CD14-positive monocyte (primary cell): ENCODE results near the gene CHADL. TPM values are rescaled to one million over a fixed set of nuclear protein-coding genes. Genes with fewer than 3 reads are reported as not detected.
A peak's percentile ranks its signal among the peaks of the same experiment; 100 is the strongest.

Source experiments
- DNase-seq, 3 donors: peaks; one replicate each; pipeline ENCODE4 v3.0.0-alpha.2; 2011 to 2022
- H2AFZ ChIP-seq: 2 replicates; pipeline ENCODE4 v1.6.0; 2012; ENCODE audit warnings: mild to moderate bottlenecking, low read depth, low read length, inconsistent platforms; ENCODE audit not compliant: insufficient read depth, poor library complexity, severe bottlenecking
- H3K27ac ChIP-seq, 2 donors: 1 replicate in 1 of 2; 2 replicates in 1 of 2; pipeline ENCODE4 v1.5.1; 2012 to 2013; ENCODE audit warnings: low read length in 2 of 2, control low read depth in 1 of 2, inconsistent platforms in 1 of 2, low read depth in 1 of 2, mild to moderate bottlenecking in 1 of 2
- H3K27me3 ChIP-seq, 2 donors: one replicate each; pipeline versions ENCODE4 v1.6.0 to v1.6.1; 2011 to 2013; ENCODE audit warnings: low read length in 2 of 2; ENCODE audit not compliant: control insufficient read depth in 2 of 2, insufficient read depth in 2 of 2
- H3K36me3 ChIP-seq, 2 donors: replicated peaks in 1 of 2; 1 replicate in 1 of 2; 2 replicates in 1 of 2; pipeline versions ENCODE4 v1.5.1 to v1.6.1; 2012 to 2013; ENCODE audit warnings: low read length in 2 of 2, control low read depth in 1 of 2, inconsistent platforms in 1 of 2, mild to moderate bottlenecking in 1 of 2; ENCODE audit not compliant: insufficient read depth in 2 of 2, control insufficient read depth in 1 of 2
- H3K4me1 ChIP-seq, 2 donors: 1 replicate in 1 of 2; 2 replicates in 1 of 2; pipeline versions ENCODE4 v1.5.1 to v1.6.1; 2012 to 2013; ENCODE audit warnings: low read length in 2 of 2, control low read depth in 1 of 2, inconsistent platforms in 1 of 2, mild to moderate bottlenecking in 1 of 2, moderate library complexity in 1 of 2; ENCODE audit not compliant: insufficient read depth in 2 of 2, control insufficient read depth in 1 of 2
- H3K4me2 ChIP-seq: replicated peaks from 2 replicates; pipeline ENCODE3; 2012; ENCODE audit warnings: low read length, moderate library complexity, mild to moderate bottlenecking; ENCODE audit not compliant: poor library complexity, severe bottlenecking; ENCODE audit errors: extremely low read depth
- H3K4me3 ChIP-seq, 3 experiments: fragments of 200-600 bp in 1 of 3; sonication (generic) in 1 of 3; replicated peaks in 1 of 3; 1 replicate in 2 of 3; 2 replicates in 1 of 3; pipeline ENCODE4 v1.5.1; 2011 to 2013; ENCODE audit warnings: low read length in 3 of 3, mild to moderate bottlenecking in 3 of 3, control low read depth in 2 of 3, low read depth in 2 of 3, inconsistent platforms in 1 of 3, moderate library complexity in 1 of 3
- H3K79me2 ChIP-seq: 2 replicates; pipeline ENCODE4 v1.6.0; 2012; ENCODE audit warnings: mild to moderate bottlenecking, control low read depth, inconsistent platforms, low read length, moderate library complexity; ENCODE audit not compliant: insufficient read depth
- H3K9ac ChIP-seq: 2 replicates; pipeline ENCODE4 v1.6.0; 2017; ENCODE audit warnings: low read length, mild to moderate bottlenecking; ENCODE audit not compliant: insufficient read depth, poor library complexity, severe bottlenecking
- H3K9me3 ChIP-seq, 2 donors: replicated peaks in 1 of 2; 1 replicate in 1 of 2; 2 replicates in 1 of 2; pipeline versions ENCODE4 v1.5.1 to v1.6.1; 2012 to 2013; ENCODE audit warnings: low read length in 2 of 2, control low read depth in 1 of 2; ENCODE audit not compliant: control insufficient read depth in 1 of 2, insufficient read depth in 1 of 2
- H4K20me1 ChIP-seq: 2 replicates; pipeline ENCODE4 v1.6.0; 2012; ENCODE audit warnings: mild to moderate bottlenecking, low read length, control low read depth, moderate library complexity; ENCODE audit not compliant: insufficient read depth
- H3K27ac Mint-ChIP-seq, 7 donors: one replicate each; pipeline ENCODE4 v1.8.0; 2020; ENCODE audit warnings: mild to moderate bottlenecking in 7 of 7, mixed read lengths in 7 of 7, moderate library complexity in 6 of 7, inconsistent platforms in 2 of 7
- H3K27me3 Mint-ChIP-seq, 3 donors: one replicate each; pipeline ENCODE4 v1.8.0; 2021 to 2022; ENCODE audit warnings: low read depth in 3 of 3, mild to moderate bottlenecking in 3 of 3, mixed read lengths in 3 of 3, moderate library complexity in 3 of 3, inconsistent platforms in 1 of 3
- H3K36me3 Mint-ChIP-seq, 2 donors: one replicate each; pipeline ENCODE4 v1.8.0; 2020; ENCODE audit warnings: mixed read lengths in 2 of 2, inconsistent platforms in 1 of 2, mild to moderate bottlenecking in 1 of 2
- H3K4me1 Mint-ChIP-seq: one replicate; pipeline ENCODE4 v1.8.0; 2020; ENCODE audit warnings: mild to moderate bottlenecking, mixed read lengths
- H3K4me3 Mint-ChIP-seq, 2 donors: one replicate each; pipeline ENCODE4 v1.8.0; 2020; ENCODE audit warnings: mild to moderate bottlenecking in 2 of 2, mixed read lengths in 2 of 2, moderate library complexity in 1 of 2
- H3K9me3 Mint-ChIP-seq, 7 donors: one replicate each; pipeline ENCODE4 v1.8.0; 2020 to 2022; ENCODE audit warnings: mixed read lengths in 7 of 7, mild to moderate bottlenecking in 6 of 7, moderate library complexity in 6 of 7, inconsistent platforms in 2 of 7
- WGBS: methylation state at CpG from one replicate; pipeline ENCODE4 v1.1.5; 2013; ENCODE audit warnings: missing lambda C conversion rate; ENCODE audit not compliant: insufficient coverage; 5-methylcytosine and 5-hydroxymethylcytosine counted together
- intact Hi-C, 2 donors: fragments of 100-400 bp; cut with micrococcal nuclease; formaldehyde crosslinking; loops; one replicate each; pipeline versions ENCODE4 v1.15.0 to v1.15.1; 2023
- polyA plus RNA-seq, 3 donors: library from polyadenylated mRNA; depleted of rRNA in 1 of 3; unstranded in 2 of 3; stranded (reverse) in 1 of 3; fragments of 300-500 nt in 2 of 3; fragments of >200 nt in 1 of 3; fragmentation: Illumina TruSeq in 2 of 3; gene quantifications; 1 replicate in 2 of 3; 2 replicates in 1 of 3; pipeline ENCODE4 v1.2.3, GENCODE V29; 2012 to 2021
- TF ChIP-seq, protein P1 (sequence below): fragments of 200-600 bp; IDR thresholded peaks from one replicate; pipeline ENCODE4 v1.8.0; 2022; ENCODE audit warnings: antibody characterized with exemption, mild to moderate bottlenecking

Gene CHADL
- polyA plus RNA-seq, 3 donors, result 0.11 to 0.35 (median 0.27) TPM

DNA sequence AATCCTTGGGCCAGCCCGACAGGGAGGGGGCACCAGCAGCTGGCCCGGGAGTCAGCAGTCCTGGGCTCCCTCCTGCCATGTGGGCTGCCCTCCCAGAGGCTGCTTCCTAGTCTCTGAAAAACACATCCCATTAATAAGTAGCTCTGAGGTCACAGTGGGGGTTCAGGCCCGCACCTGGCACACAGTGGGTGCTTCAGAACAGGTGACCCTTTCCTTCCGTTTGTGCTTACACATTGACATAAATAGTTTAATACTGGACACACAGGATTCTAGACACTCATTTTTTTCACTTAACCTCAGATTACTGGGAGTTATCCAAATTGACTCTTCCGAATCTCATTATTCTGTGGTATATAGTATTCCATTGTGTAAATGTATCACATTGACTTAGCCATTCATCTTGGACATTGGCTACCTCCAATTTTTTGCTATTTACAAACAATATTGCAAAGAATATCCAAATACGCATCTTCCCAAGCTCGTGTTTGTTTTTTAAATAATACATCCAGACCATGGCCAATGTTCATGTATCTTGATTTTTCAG lies 474 bp upstream of the CHADL start:
- Histone ChIP-seq H3K9ac (no peak overlapping the region), H4K20me1 (no peaks in the 10 kb centered on the region), H3K4me2 (no peak overlapping the region), H3K4me1 (peaks cover 6 to 14% of the 10 kb centered on the region in 2 donors), H2AFZ (no peak overlapping the region), H3K27me3 (no peaks in the 10 kb centered on the region), H3K36me3 (peaks cover 14 to 27% of the 10 kb centered on the region in 2 donors), H3K9me3 (no peaks in the 10 kb centered on the region), H3K27ac (no peak overlapping the region), H3K4me3 (no peak overlapping the region), H3K79me2 (no peaks in the 10 kb centered on the region)
- no peak for DNase-seq
- intact Hi-C loops, result no loop called here
- peaks cover 3% of the 10 kb centered on the region for H3K4me1 Mint-ChIP-seq
- no peak overlapping the region for H3K4me3 Mint-ChIP-seq
- 100% methylated on average over 3 of the region's 7 CpGs for WGBS
- TF ChIP-seq, protein P1, sequence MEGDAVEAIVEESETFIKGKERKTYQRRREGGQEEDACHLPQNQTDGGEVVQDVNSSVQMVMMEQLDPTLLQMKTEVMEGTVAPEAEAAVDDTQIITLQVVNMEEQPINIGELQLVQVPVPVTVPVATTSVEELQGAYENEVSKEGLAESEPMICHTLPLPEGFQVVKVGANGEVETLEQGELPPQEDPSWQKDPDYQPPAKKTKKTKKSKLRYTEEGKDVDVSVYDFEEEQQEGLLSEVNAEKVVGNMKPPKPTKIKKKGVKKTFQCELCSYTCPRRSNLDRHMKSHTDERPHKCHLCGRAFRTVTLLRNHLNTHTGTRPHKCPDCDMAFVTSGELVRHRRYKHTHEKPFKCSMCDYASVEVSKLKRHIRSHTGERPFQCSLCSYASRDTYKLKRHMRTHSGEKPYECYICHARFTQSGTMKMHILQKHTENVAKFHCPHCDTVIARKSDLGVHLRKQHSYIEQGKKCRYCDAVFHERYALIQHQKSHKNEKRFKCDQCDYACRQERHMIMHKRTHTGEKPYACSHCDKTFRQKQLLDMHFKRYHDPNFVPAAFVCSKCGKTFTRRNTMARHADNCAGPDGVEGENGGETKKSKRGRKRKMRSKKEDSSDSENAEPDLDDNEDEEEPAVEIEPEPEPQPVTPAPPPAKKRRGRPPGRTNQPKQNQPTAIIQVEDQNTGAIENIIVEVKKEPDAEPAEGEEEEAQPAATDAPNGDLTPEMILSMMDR, result no peak
- H3K27me3 Mint-ChIP-seq, result peaks cover 0 to 10% (median 6%) of the 10 kb centered on the region in 3 donors
- peaks cover 0 to 3% (median 0%) of the 10 kb centered on the region in 7 donors for H3K9me3 Mint-ChIP-seq
- H3K27ac Mint-ChIP-seq, result no peak overlapping the region
- peaks cover 16 to 31% of the 10 kb centered on the region in 2 donors for H3K36me3 Mint-ChIP-seq

DNA sequence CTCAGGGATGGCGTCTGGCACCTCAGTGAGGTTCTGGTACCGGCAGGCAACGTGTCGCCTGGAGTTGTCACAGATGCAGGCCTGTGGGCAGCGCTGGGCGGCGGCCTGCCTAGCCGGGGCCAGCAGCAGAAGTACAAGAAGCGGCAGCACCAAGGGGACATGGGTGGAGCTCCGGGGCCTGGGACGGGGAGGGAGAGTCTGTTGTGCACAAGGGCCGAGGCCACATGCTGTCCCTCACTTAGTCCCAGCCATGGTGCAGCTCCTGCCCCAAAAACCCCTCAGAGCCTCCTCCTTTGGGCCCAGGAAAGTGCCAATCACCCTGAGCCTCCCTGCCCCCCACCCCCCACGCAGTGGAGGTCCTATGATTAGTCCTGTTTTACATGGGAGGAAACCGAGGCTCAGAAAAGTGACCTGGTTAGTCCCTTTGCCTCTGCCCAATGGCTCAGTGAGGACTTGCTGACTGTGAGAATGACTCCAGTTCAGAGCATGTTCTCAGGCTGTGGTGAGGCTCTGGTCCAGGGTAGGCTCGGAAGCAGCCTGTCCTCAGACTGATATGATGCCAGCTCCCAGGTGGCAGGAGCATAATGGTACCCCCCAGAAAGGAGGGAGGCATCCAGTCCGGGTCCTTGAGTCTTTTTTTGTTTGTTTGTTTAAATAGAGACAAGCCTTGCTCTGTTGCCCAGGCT lies 1.1 kb downstream of the CHADL start:
- WGBS, result 87% methylated on average over 14 of the region's 16 CpGs
- Mint-ChIP-seq H3K36me3 (peaks cover 3 to 15% of the 10 kb centered on the region in 2 donors), H3K4me3 (no peak overlapping the region), H3K9me3 (peaks cover 0 to 3% (median 0%) of the 10 kb centered on the region in 7 donors), H3K27ac (peak overlapping the region in 1 of 7 donors; percentile 40), H3K27me3 (peaks cover 0 to 10% (median 6%) of the 10 kb centered on the region in 3 donors), H3K4me1 (peaks cover 3% of the 10 kb centered on the region)
- peaks cover 0 to 10% of the 10 kb centered on the region in 2 donors for H3K36me3 ChIP-seq
- H3K4me2 ChIP-seq, result no peak overlapping the region
- H3K4me1 ChIP-seq, result peaks cover 6 to 14% of the 10 kb centered on the region in 2 donors
- H3K27me3 ChIP-seq, result no peaks in the 10 kb centered on the region
- H3K79me2 ChIP-seq, result no peaks in the 10 kb centered on the region
- no peak overlapping the region for H3K4me3 ChIP-seq
- no peak overlapping the region for H3K9ac ChIP-seq
- DNase-seq, result no peak
- TF ChIP-seq, protein P1, result no peak
- H2AFZ ChIP-seq, result no peak overlapping the region
- intact Hi-C loops, result loop anchor here in 1 of 2 donors (10.0 kb wide), 1 partner anchor 315 kb away; no protein-coding TSS in a partner anchor
- H3K9me3 ChIP-seq, result no peaks in the 10 kb centered on the region
- H3K27ac ChIP-seq, result no peak overlapping the region
- no peaks in the 10 kb centered on the region for H4K20me1 ChIP-seq
